ENCODE results near the gene DNAJC17.

DNAJC17 gene

DNA sequence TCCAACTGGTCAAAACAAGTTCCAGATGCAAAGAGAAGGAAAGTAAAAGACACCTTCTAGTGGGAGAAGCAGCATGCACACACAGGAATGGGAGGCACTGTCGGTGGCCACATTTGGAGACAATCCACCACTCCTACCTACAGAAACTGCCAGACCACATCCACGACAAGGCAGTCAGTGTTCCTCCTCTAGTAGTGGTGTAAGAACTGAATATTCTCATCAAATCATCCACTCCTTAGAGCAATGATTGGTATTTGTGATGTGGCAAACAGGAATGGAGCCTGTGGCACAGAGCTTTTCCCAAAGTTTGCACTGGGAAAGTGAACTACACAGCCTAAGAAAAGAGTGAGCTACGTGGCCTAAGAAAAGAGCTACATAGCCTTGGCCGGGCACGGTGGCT is 31.5 kb upstream of the DNAJC17 start:
- H3K36me3 ChIP-seq: no peaks in the 10 kb centered on the region
- no peak for DNase-seq
- no peaks in the 10 kb centered on the region for H3K9me3 ChIP-seq (ENCODE audit: severe bottlenecking)
- H3K4me3 ChIP-seq (ENCODE audit: low read depth, low read length): no peak overlapping the region
- no peaks in the 10 kb centered on the region for H3K27me3 ChIP-seq (ENCODE audit: insufficient read depth, low read depth, severe bottlenecking)
- TF ChIP-seq, protein P1, sequence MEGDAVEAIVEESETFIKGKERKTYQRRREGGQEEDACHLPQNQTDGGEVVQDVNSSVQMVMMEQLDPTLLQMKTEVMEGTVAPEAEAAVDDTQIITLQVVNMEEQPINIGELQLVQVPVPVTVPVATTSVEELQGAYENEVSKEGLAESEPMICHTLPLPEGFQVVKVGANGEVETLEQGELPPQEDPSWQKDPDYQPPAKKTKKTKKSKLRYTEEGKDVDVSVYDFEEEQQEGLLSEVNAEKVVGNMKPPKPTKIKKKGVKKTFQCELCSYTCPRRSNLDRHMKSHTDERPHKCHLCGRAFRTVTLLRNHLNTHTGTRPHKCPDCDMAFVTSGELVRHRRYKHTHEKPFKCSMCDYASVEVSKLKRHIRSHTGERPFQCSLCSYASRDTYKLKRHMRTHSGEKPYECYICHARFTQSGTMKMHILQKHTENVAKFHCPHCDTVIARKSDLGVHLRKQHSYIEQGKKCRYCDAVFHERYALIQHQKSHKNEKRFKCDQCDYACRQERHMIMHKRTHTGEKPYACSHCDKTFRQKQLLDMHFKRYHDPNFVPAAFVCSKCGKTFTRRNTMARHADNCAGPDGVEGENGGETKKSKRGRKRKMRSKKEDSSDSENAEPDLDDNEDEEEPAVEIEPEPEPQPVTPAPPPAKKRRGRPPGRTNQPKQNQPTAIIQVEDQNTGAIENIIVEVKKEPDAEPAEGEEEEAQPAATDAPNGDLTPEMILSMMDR (IDR thresholded peaks at IDR 0.05; ENCODE audit: low read depth, low read length): no peak
- H3K27ac ChIP-seq: 0 out of 2 replicates have a peak overlapping the region, but pooled peaks have one; percentile 11

GRCh38 chr15:40836020-40836419 is 28.7 kb upstream of the DNAJC17 start:
- Histone ChIP-seq H3K9me3 (ENCODE audit: severe bottlenecking) (no peaks in the 10 kb centered on the region), H3K27me3 (ENCODE audit: insufficient read depth, low read depth, severe bottlenecking) (no peaks in the 10 kb centered on the region), H3K36me3 (no peaks in the 10 kb centered on the region), H3K27ac (no peak overlapping the region), H3K4me3 (ENCODE audit: low read depth, low read length) (no peak overlapping the region)
- TF ChIP-seq, protein P1 (IDR thresholded peaks at IDR 0.05; ENCODE audit: low read depth, low read length): no peak
- no peak for DNase-seq

- Histone ChIP-seq H3K36me3 (no peaks in the 10 kb centered on the region), H3K27ac (no peak overlapping the region), H3K27me3 (ENCODE audit: insufficient read depth, low read depth, severe bottlenecking) (no peaks in the 10 kb centered on the region), H3K4me3 (ENCODE audit: low read depth, low read length) (no peak overlapping the region), H3K9me3 (ENCODE audit: severe bottlenecking) (no peaks in the 10 kb centered on the region)
- no peak for DNase-seq
- TF ChIP-seq, protein P1 (IDR thresholded peaks at IDR 0.05; ENCODE audit: low read depth, low read length): no peak
Observed at GRCh38 chr15:40832903-40833302, 25.6 kb upstream of the DNAJC17 start.

GRCh38 chr15:40831861-40832260 is 24.6 kb upstream of the DNAJC17 start:
- no peaks in the 10 kb centered on the region for H3K9me3 ChIP-seq (ENCODE audit: severe bottlenecking)
- TF ChIP-seq, protein P1 (IDR thresholded peaks at IDR 0.05; ENCODE audit: low read depth, low read length): no peak
- H3K36me3 ChIP-seq: no peaks in the 10 kb centered on the region
- no peak overlapping the region for H3K4me3 ChIP-seq (ENCODE audit: low read depth, low read length)
- no peaks in the 10 kb centered on the region for H3K27me3 ChIP-seq (ENCODE audit: insufficient read depth, low read depth, severe bottlenecking)
- no peak overlapping the region for H3K27ac ChIP-seq
- no peak for DNase-seq

- H3K27me3 ChIP-seq (ENCODE audit: insufficient read depth, low read depth, severe bottlenecking): no peaks in the 10 kb centered on the region
- no peaks in the 10 kb centered on the region for H3K9me3 ChIP-seq (ENCODE audit: severe bottlenecking)
- TF ChIP-seq, protein P1 (IDR thresholded peaks at IDR 0.05; ENCODE audit: low read depth, low read length): no peak
- DNase-seq: no peak
- H3K36me3 ChIP-seq: no peaks in the 10 kb centered on the region
- H3K4me3 ChIP-seq (ENCODE audit: low read depth, low read length): no peak overlapping the region
- no peak overlapping the region for H3K27ac ChIP-seq
Observed at GRCh38 chr15:40830884-40831283, 23.6 kb upstream of the DNAJC17 start.

- Histone ChIP-seq H3K27ac (no peak overlapping the region), H3K9me3 (ENCODE audit: severe bottlenecking) (no peaks in the 10 kb centered on the region), H3K27me3 (ENCODE audit: insufficient read depth, low read depth, severe bottlenecking) (no peaks in the 10 kb centered on the region), H3K36me3 (no peaks in the 10 kb centered on the region), H3K4me3 (ENCODE audit: low read depth, low read length) (no peak overlapping the region)
- DNase-seq: no peak
- TF ChIP-seq, protein P1 (IDR thresholded peaks at IDR 0.05; ENCODE audit: low read depth, low read length): no peak
Observed at GRCh38 chr15:40829115-40829514, 21.8 kb upstream of the DNAJC17 start.
